HG03045 (cell line): ENCODE data around the gene LRRC37B.
"Not testable (repeated sequence)": the region's sequence is repeated elsewhere in the genome, so short reads cannot be mapped to it uniquely, and the experiment has no call there.

ENCODE experiments used
- ATAC-seq: cut with Tn5 transposase; IDR thresholded peaks from one replicate; pipeline ENCODE4 v1.9.1; 2021; ENCODE audit warnings: mild to moderate bottlenecking, moderate library complexity; ENCODE audit not compliant: unreplicated experiment

Gene LRRC37B

DNA sequence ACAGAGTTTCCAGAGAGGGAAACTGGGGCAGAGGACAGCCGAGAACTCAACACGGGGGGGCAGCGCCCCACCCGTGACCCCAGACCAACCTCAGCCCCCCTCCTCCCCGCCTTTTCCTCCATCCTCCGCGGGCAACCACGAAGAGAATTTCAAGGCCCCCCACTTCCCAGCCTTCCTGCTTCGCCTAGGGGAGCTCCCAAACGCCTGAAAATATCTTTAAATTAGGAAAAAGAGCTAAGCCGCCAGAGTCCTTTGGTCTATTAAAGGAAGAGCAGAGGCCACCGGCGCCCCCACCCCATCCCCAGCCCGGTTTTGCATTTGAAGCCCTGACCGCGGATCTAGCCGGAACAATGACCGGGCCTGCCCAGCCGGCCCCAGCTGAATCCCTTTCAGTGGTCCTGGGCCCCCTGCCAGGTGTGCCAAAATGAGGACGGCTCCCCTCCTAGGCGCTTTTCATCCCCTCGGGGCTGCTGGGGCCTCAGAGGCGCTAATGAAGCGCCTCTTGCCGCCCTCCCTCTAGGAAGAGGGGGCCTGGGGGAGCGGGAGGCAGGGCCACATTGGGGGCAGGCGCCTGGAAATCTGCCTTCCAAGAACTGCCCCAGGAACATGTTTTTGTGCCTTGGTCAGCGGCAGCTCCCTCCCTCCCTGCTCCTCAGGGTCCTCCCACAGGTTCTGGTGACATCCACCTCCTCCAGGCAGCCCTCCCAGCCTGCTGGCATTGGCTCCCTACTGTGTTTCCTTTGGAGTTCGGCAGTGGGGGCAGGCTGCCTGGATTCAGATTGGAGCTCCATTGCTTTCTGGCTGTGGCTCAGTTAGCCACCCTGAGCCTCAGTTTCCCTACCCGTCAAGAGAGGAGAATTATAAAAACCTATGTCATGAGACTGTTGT is 78.0 kb downstream of the LRRC37B start:
- not testable (repeated sequence) for ATAC-seq

- not testable (repeated sequence) for ATAC-seq
Observed at GRCh38 chr17:32086833-32087232, 79.7 kb downstream of the LRRC37B start.

GRCh38 chr17:32092062-32092461 is 84.9 kb downstream of the LRRC37B start:
- not testable (repeated sequence) for ATAC-seq

DNA sequence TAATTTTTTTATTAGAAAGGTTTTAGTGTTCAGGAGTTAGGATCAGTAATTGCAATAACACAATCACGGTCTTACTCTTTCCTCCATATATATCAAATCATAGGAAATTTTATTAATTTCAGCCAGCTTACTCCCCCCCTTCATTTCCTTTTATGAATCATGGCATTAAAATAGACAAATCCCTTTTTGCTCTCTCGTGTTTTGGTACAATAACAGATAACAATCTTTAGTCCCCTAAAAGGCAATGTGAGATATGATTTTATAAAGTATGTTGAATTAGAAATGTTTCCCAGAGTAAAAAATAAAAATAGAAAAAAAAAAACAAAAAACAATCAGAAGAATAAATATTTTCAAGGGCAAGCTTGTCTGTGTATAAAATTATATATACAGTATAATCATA is 92.5 kb downstream of the LRRC37B start:
- ATAC-seq: no peak

DNA sequence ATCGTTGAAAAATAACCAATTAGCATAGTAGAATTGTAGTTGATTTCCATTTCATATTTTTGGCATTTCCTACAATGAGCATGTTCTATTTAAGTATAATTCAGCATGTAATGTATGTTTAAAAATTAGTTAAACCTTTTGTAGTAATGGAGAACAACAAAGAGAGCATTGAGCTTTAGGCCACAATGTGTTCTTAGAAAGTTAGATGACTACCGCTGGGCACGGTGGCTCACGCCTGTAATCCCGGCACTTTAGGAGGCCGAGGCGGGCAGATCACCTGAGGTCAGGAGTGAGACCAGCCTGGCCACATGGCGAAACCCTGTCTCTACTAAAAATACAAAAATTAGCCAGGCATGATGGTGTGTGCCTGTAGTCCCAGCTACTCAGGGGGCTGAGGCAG is 93.1 kb downstream of the LRRC37B start:
- not testable (repeated sequence) for ATAC-seq

DNA sequence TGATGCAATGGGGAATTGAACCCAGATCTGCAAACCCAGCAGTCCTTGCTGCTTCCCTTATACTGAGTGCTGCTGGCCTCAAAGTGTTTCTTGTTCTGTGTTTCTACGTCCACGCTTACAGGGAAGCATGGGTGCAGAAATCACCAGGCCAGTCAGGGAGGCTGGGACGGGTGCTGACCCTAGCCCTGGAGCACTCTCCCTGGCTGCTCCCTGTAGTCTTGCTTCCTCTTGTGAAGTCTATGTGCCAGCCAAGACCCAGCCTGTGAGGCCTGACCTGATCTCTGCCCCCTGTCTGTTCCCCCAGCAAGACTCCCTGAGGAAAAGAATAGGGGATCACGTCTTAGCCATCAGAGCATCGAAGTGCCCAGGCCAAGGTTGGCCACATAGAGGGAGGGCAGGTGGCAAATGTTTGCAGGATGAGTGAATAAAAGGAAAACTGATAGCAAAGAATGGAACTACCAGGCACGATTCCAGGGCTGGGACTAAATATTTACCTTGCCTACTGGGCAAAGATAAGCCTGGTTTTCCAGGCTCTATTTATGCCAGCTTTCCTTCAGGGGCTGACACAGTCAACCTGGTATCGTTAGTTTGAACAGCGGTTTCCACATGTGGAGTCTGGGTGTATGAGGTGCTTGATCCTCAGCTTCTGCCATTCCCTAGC is 93.9 kb downstream of the LRRC37B start:
- ATAC-seq: no peak

GRCh38 chr17:32102172-32102571 is 95.0 kb downstream of the LRRC37B start:
- ATAC-seq: no peak

DNA sequence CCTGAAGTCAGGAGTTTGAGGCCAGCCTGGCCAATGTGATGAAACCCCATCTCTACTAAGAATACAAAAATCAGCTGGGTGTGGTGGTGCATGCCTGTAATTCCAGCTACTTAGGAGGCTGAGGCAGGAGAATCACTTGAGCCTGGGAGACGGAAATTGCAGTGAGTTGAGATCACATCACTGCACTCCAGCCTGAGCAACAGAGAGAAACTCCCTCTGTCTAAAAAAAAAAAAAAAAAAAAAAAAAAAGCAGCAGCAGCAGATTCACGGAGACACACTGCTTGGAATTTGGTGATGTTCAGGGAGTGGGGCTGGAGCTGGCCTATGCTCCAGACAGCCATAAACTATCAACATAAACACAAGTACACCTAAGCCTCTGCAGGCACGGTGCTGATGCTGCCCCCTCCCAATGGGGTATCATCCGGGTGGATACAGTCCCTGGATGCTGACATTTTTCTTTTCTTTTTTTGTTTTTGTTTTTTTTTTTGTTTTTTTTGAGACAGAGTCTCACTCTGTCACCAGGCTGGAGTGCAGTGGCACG is 95.5 kb downstream of the LRRC37B start:
- no peak for ATAC-seq
